GM23338 (cell line): Measurements from ENCODE around the gene TUBD1. TPM values are rescaled to one million over a fixed set of nuclear protein-coding genes. Genes with fewer than 3 reads are reported as not detected.

Source experiments
- ATAC-seq: fragments of 200-7000 bp; cut with Tn5 transposase; 3 replicates; pipeline ENCODE4 v1.9.1; 2020
- DNase-seq: peaks from one replicate; pipeline ENCODE4 v3.0.0-alpha.2; 2015; ENCODE audit warnings: low spot score
- H2AFZ ChIP-seq: fragments of 200-600 bp; sonication (generic); 2 replicates; pipeline ENCODE4 v1.8.0; 2016; ENCODE audit warnings: antibody characterized with exemption, mild to moderate bottlenecking, moderate library complexity
- H3F3A ChIP-seq: fragments of 200-600 bp; sonication (generic); replicated peaks from 2 replicates; pipeline ENCODE4 v1.8.0; 2017; ENCODE audit warnings: antibody characterized with exemption, mixed run types, low read depth
- H3K27ac ChIP-seq: fragments of 200-600 bp; sonication (generic); 2 replicates; pipeline ENCODE4 v1.6.1; 2016; ENCODE audit warnings: low read depth
- H3K27me3 ChIP-seq: fragments of 200-600 bp; sonication (generic); 2 replicates; pipeline ENCODE4 v1.8.0; 2016; ENCODE audit warnings: mild to moderate bottlenecking, mixed run types, moderate library complexity; ENCODE audit not compliant: insufficient read depth
- H3K36me3 ChIP-seq: fragments of 200-600 bp; sonication (generic); 2 replicates; pipeline ENCODE4 v1.8.0; 2016; ENCODE audit warnings: mild to moderate bottlenecking; ENCODE audit not compliant: insufficient read depth
- H3K4me1 ChIP-seq: fragments of 200-600 bp; sonication (generic); 2 replicates; pipeline ENCODE4 v1.8.0; 2016; ENCODE audit warnings: mild to moderate bottlenecking, moderate library complexity; ENCODE audit not compliant: insufficient read depth
- H3K4me2 ChIP-seq: fragments of 200-600 bp; sonication (generic); 2 replicates; pipeline ENCODE4 v1.7.1; 2017; ENCODE audit warnings: mixed run types
- H3K4me3 ChIP-seq: fragments of 200-600 bp; sonication (generic); 2 replicates; pipeline ENCODE4 v1.6.1; 2016; ENCODE audit warnings: mixed run types
- H3K79me2 ChIP-seq: fragments of 200-600 bp; sonication (generic); replicated peaks from 2 replicates; pipeline ENCODE4 v1.8.0; 2017; ENCODE audit warnings: mild to moderate bottlenecking; ENCODE audit not compliant: insufficient read depth
- H3K9me2 ChIP-seq: fragments of 200-600 bp; sonication (generic); 2 replicates; pipeline ENCODE4 v1.8.0; 2017; ENCODE audit not compliant: insufficient read depth
- H4K20me1 ChIP-seq: fragments of 200-600 bp; sonication (generic); replicated peaks from 2 replicates; pipeline ENCODE4 v1.8.0; 2017; ENCODE audit warnings: mild to moderate bottlenecking; ENCODE audit not compliant: insufficient read depth
- H3K27ac Mint-ChIP-seq: 2 replicates; pipeline ENCODE4 v1.8.0; 2020; ENCODE audit warnings: inconsistent platforms, mild to moderate bottlenecking, moderate library complexity, mixed read lengths
- H3K27me3 Mint-ChIP-seq: 3 replicates; pipeline ENCODE4 v1.8.0; 2022; ENCODE audit warnings: low read depth, mild to moderate bottlenecking, moderate library complexity, mixed read lengths, inconsistent platforms; ENCODE audit not compliant: insufficient read depth, poor library complexity
- H3K36me3 Mint-ChIP-seq: 3 replicates; pipeline ENCODE4 v1.8.0; 2021; ENCODE audit warnings: low read depth, mild to moderate bottlenecking, inconsistent platforms, moderate library complexity, mixed read lengths
- H3K4me1 Mint-ChIP-seq: 3 replicates; pipeline ENCODE4 v1.8.0; 2020; ENCODE audit warnings: mild to moderate bottlenecking, inconsistent platforms, mixed read lengths
- H3K4me3 Mint-ChIP-seq: 3 replicates; pipeline ENCODE4 v1.8.0; 2021; ENCODE audit warnings: moderate library complexity, mild to moderate bottlenecking, inconsistent platforms, mixed read lengths
- H3K9me3 Mint-ChIP-seq: 3 replicates; pipeline ENCODE4 v1.8.0; 2020; ENCODE audit warnings: moderate library complexity, mild to moderate bottlenecking, inconsistent platforms, mixed read lengths
- CREB1 ChIP-seq: fragments of 250-450 bp; sonication (Bioruptor Pico); IDR thresholded peaks from 2 replicates; pipeline ENCODE4 v1.5.0; 2020; ENCODE audit warnings: low read depth, mild to moderate bottlenecking, moderate library complexity
- EZH2 ChIP-seq: fragments of 200-600 bp; sonication (generic); IDR thresholded peaks from one replicate; pipeline ENCODE4 v1.8.0; 2017; ENCODE audit warnings: antibody characterized with exemption, mild to moderate bottlenecking, low read depth; ENCODE audit not compliant: unreplicated experiment
- REST ChIP-seq: IDR thresholded peaks from one replicate; pipeline ENCODE4 v1.6.1; 2018; ENCODE audit warnings: antibody characterized with exemption; ENCODE audit not compliant: unreplicated experiment
- STAT1 ChIP-seq: IDR thresholded peaks from one replicate; pipeline ENCODE4 v1.6.1; 2016; ENCODE audit warnings: antibody characterized with exemption; ENCODE audit not compliant: unreplicated experiment
- ZNF114 ChIP-seq: fragments of 250-450 bp; sonication (Bioruptor Pico); IDR thresholded peaks from 2 replicates; pipeline ENCODE4 v1.5.0; 2020; ENCODE audit warnings: mild to moderate bottlenecking, moderate library complexity
- ZNF331 ChIP-seq: fragments of 250-450 bp; sonication (Bioruptor Pico); IDR thresholded peaks from 2 replicates; pipeline ENCODE4 v1.5.0; 2020; ENCODE audit warnings: low read depth, mild to moderate bottlenecking, moderate library complexity
- polyA plus RNA-seq: library from polyadenylated mRNA; unstranded; fragments of >200 nt; fragmentation: Nextera tagmentation; extraction: Ambion mirVana; gene quantifications from 2 replicates; pipeline ENCODE4 v1.2.1, GENCODE V29; 2016
- total RNA-seq: library from RNA; depleted of rRNA; stranded (reverse); fragments of >200 nt; shearing (Covaris generic); gene quantifications from 2 replicates; pipeline ENCODE4 v1.2.3, GENCODE V29; 2014
- TF ChIP-seq, protein P1 (sequence below): fragments of 250-450 bp; sonication (Bioruptor Pico); IDR thresholded peaks from 2 replicates; pipeline ENCODE4 v1.5.0; 2020; ENCODE audit warnings: mild to moderate bottlenecking, moderate library complexity
- TF ChIP-seq, protein P2 (sequence below): IDR thresholded peaks from 2 replicates; pipeline ENCODE4 v1.6.1; 2016; ENCODE audit warnings: antibody characterized with exemption

Gene TUBD1
- total and polyA plus RNA-seq, 2 experiments from 2014 or later = 11.6 to 13.8 TPM

DNA sequence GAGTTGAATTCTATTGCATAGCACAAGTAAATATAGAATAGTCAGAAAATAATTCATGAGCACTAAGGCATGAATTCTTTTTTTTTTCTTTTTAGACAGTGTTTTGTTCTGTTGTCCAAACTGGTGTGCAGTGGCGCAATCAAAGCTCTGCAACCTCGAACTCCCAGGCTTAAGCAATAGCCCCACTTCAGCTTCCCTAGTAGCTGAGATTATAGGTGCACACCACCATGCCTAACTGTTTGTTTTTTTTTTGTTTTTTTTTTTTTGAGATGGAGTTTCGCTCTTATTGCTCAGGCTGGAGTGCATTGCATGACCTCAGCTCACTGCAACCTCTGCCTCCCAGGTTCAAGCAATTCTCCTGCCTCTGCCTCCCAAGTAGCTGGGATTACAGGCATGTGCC, 16.6 kb downstream of the TUBD1 start:
- peaks cover 28% of the 10 kb centered on the region; the same call in 2 of the 3 replicates for H3K36me3 Mint-ChIP-seq
- no peaks in the 10 kb centered on the region for H4K20me1 ChIP-seq
- H3F3A ChIP-seq = no peaks in the 10 kb centered on the region
- H3K9me3 Mint-ChIP-seq = no peaks in the 10 kb centered on the region
- TF ChIP-seq ZNF114 (CRISPR knock-in tag) (no peak), REST (no peak), ZNF331 (CRISPR knock-in tag) (no peak), CREB1 (CRISPR knock-in tag) (no peak), EZH2 (no peak), STAT1 (no peak)
- TF ChIP-seq, protein P1, sequence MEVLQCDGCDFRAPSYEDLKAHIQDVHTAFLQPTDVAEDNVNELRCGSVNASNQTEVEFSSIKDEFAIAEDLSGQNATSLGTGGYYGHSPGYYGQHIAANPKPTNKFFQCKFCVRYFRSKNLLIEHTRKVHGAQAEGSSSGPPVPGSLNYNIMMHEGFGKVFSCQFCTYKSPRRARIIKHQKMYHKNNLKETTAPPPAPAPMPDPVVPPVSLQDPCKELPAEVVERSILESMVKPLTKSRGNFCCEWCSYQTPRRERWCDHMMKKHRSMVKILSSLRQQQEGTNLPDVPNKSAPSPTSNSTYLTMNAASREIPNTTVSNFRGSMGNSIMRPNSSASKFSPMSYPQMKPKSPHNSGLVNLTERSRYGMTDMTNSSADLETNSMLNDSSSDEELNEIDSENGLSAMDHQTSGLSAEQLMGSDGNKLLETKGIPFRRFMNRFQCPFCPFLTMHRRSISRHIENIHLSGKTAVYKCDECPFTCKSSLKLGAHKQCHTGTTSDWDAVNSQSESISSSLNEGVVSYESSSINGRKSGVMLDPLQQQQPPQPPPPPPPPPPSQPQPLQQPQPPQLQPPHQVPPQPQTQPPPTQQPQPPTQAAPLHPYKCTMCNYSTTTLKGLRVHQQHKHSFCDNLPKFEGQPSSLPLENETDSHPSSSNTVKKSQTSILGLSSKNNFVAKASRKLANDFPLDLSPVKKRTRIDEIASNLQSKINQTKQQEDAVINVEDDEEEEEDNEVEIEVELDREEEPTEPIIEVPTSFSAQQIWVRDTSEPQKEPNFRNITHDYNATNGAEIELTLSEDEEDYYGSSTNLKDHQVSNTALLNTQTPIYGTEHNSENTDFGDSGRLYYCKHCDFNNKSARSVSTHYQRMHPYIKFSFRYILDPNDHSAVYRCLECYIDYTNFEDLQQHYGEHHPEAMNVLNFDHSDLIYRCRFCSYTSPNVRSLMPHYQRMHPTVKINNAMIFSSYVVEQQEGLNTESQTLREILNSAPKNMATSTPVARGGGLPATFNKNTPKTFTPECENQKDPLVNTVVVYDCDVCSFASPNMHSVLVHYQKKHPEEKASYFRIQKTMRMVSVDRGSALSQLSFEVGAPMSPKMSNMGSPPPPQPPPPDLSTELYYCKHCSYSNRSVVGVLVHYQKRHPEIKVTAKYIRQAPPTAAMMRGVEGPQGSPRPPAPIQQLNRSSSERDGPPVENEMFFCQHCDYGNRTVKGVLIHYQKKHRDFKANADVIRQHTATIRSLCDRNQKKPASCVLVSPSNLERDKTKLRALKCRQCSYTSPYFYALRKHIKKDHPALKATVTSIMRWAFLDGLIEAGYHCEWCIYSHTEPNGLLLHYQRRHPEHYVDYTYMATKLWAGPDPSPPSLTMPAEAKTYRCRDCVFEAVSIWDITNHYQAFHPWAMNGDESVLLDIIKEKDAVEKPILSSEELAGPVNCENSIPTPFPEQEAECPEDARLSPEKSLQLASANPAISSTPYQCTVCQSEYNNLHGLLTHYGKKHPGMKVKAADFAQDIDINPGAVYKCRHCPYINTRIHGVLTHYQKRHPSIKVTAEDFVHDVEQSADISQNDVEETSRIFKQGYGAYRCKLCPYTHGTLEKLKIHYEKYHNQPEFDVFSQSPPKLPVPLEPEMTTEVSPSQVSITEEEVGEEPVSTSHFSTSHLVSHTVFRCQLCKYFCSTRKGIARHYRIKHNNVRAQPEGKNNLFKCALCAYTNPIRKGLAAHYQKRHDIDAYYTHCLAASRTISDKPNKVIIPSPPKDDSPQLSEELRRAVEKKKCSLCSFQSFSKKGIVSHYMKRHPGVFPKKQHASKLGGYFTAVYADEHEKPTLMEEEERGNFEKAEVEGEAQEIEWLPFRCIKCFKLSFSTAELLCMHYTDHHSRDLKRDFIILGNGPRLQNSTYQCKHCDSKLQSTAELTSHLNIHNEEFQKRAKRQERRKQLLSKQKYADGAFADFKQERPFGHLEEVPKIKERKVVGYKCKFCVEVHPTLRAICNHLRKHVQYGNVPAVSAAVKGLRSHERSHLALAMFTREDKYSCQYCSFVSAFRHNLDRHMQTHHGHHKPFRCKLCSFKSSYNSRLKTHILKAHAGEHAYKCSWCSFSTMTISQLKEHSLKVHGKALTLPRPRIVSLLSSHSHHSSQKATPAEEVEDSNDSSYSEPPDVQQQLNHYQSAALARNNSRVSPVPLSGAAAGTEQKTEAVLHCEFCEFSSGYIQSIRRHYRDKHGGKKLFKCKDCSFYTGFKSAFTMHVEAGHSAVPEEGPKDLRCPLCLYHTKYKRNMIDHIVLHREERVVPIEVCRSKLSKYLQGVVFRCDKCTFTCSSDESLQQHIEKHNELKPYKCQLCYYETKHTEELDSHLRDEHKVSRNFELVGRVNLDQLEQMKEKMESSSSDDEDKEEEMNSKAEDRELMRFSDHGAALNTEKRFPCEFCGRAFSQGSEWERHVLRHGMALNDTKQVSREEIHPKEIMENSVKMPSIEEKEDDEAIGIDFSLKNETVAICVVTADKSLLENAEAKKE (CRISPR knock-in tag) = no peak
- TF ChIP-seq, protein P2, sequence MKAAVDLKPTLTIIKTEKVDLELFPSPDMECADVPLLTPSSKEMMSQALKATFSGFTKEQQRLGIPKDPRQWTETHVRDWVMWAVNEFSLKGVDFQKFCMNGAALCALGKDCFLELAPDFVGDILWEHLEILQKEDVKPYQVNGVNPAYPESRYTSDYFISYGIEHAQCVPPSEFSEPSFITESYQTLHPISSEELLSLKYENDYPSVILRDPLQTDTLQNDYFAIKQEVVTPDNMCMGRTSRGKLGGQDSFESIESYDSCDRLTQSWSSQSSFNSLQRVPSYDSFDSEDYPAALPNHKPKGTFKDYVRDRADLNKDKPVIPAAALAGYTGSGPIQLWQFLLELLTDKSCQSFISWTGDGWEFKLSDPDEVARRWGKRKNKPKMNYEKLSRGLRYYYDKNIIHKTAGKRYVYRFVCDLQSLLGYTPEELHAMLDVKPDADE = no peak
- no peaks in the 10 kb centered on the region for H3K9me2 ChIP-seq
- H3K27me3 Mint-ChIP-seq = no peaks in the 10 kb centered on the region
- no peaks in the 10 kb centered on the region for H3K4me1 Mint-ChIP-seq
- H3K27ac ChIP-seq = no peak overlapping the region
- peaks cover 15% of the 10 kb centered on the region for H3K36me3 ChIP-seq
- H3K79me2 ChIP-seq = no peaks in the 10 kb centered on the region
- no peak overlapping the region for H3K27ac Mint-ChIP-seq
- H3K4me1 ChIP-seq = no peaks in the 10 kb centered on the region
- H3K4me2 ChIP-seq = no peak overlapping the region
- no peaks in the 10 kb centered on the region for H3K27me3 ChIP-seq
- H2AFZ ChIP-seq = no peak overlapping the region
- no peak for ATAC-seq
- no peak overlapping the region for H3K4me3 Mint-ChIP-seq
- no peak for DNase-seq
- H3K4me3 ChIP-seq = no peak overlapping the region
